ENCODE measurements around the gene CLDN9.

GRCh38 chr16:3051494-3051893, 38.8 kb downstream of the CLDN9 start:
- TF ChIP-seq SP1 (IDR thresholded peaks at IDR 0.05) (no peak), CTCF (IDR thresholded peaks at IDR 0.05; ENCODE audit: low read depth, low read length, missing input control) (no peak), TAF1 (conservative IDR thresholded peaks at IDR 0.05) (no peak), GABPA (IDR thresholded peaks at IDR 0.05 in 1 of 2, conservative IDR thresholded peaks at IDR 0.05 in 1 of 2) (no peak), REST (IDR thresholded peaks at IDR 0.05) (no peak), ATF3 (IDR thresholded peaks at IDR 0.05) (no peak), YY1 (IDR thresholded peaks at IDR 0.05) (no peak), EGR1 (IDR thresholded peaks at IDR 0.05; ENCODE audit: low read depth in 2 of 2) (no peak), ZBTB33 (IDR thresholded peaks at IDR 0.05) (no peak), JUND (IDR thresholded peaks at IDR 0.05) (no peak), MAX (IDR thresholded peaks at IDR 0.05) (no peak)

All from liver (tissue), 3 donors.